Testis (tissue), 2 donors: ENCODE data around the gene KCNK2.

Source experiments
- CTCF ChIP-seq, 3 experiments: fragments of 450-650 bp in 2 of 3; fragments of 200-600 bp in 1 of 3; sonication (generic) in 1 of 3; IDR thresholded peaks; one replicate each; pipeline ENCODE4 v1.5.1; 2016 to 2019; ENCODE audit warnings: antibody characterized with exemption in 3 of 3, mild to moderate bottlenecking in 2 of 3, moderate library complexity in 1 of 3
- POLR2A ChIP-seq: fragments of 450-650 bp; IDR thresholded peaks from one replicate; pipeline ENCODE4 v1.6.1; 2017; ENCODE audit warnings: antibody characterized with exemption, mild to moderate bottlenecking, moderate library complexity

- TF ChIP-seq CTCF (IDR thresholded peaks at IDR 0.05) (no peak), POLR2A (no peak)
These were observed 3.1 kb upstream of the KCNK2 start for GRCh38 chr1:215079456-215079855.
